CD4-positive, alpha-beta T cell treated with Interleukin-15 for 1 hour (primary cell): ENCODE results near the gene PRKCH.
"Not testable (repeated sequence)": the region's sequence is repeated elsewhere in the genome, so short reads cannot be mapped to it uniquely, and the experiment has no call there.

ENCODE experiments used
- DNase-seq: peaks from one replicate; pipeline ENCODE4 v3.0.0-alpha.2; 2020

PRKCH gene

GRCh38 chr14:61396694-61397093 is 75.3 kb downstream of the PRKCH start:
- no peak for DNase-seq

- DNase-seq = no peak
Observed at GRCh38 chr14:61397615-61398014, 76.2 kb downstream of the PRKCH start.

GRCh38 chr14:61398221-61398620 is 76.8 kb downstream of the PRKCH start:
- no peak for DNase-seq

GRCh38 chr14:61399365-61399764 is 78.0 kb downstream of the PRKCH start:
- no peak for DNase-seq

GRCh38 chr14:61401461-61401860 is 80.1 kb downstream of the PRKCH start:
- no peak for DNase-seq

GRCh38 chr14:61403411-61403810 is 82.0 kb downstream of the PRKCH start:
- DNase-seq = no peak

GRCh38 chr14:61404637-61405036 is 83.3 kb downstream of the PRKCH start:
- DNase-seq = no peak

- no peak for DNase-seq
Observed at GRCh38 chr14:61406198-61406597, 84.8 kb downstream of the PRKCH start.

GRCh38 chr14:61406675-61407074 is 85.3 kb downstream of the PRKCH start:
- no peak for DNase-seq

GRCh38 chr14:61408498-61408897 is 87.1 kb downstream of the PRKCH start:
- no peak for DNase-seq

GRCh38 chr14:61409782-61410181 is 88.4 kb downstream of the PRKCH start:
- DNase-seq = no peak

GRCh38 chr14:61415934-61416333 is 94.6 kb downstream of the PRKCH start:
- DNase-seq = not testable (repeated sequence)

- no peak for DNase-seq
Observed at GRCh38 chr14:61416591-61416990, 95.2 kb downstream of the PRKCH start.

- DNase-seq = no peak
Observed at GRCh38 chr14:61417141-61417540, 95.8 kb downstream of the PRKCH start.

GRCh38 chr14:61417883-61418455 is 96.6 kb downstream of the PRKCH start:
- DNase-seq = no peak

- no peak for DNase-seq
Observed at GRCh38 chr14:61418746-61419145, 97.4 kb downstream of the PRKCH start.

- no peak for DNase-seq
Observed at GRCh38 chr14:61419201-61419600, 97.8 kb downstream of the PRKCH start.

- DNase-seq = no peak
Observed at GRCh38 chr14:61420326-61420725, 98.9 kb downstream of the PRKCH start.

- DNase-seq = no peak
Observed at GRCh38 chr14:61421212-61421923, 100.0 kb downstream of the PRKCH start.

- no peak for DNase-seq
Observed at GRCh38 chr14:61426048-61426447, 104.7 kb downstream of the PRKCH start.

GRCh38 chr14:61428261-61428660 is 106.9 kb downstream of the PRKCH start:
- DNase-seq = no peak

- no peak for DNase-seq
Observed at GRCh38 chr14:61429316-61429715, 107.9 kb downstream of the PRKCH start.

GRCh38 chr14:61430066-61430757 is 108.8 kb downstream of the PRKCH start:
- no peak for DNase-seq

- DNase-seq = no peak
Observed at GRCh38 chr14:61433169-61433568, 111.8 kb downstream of the PRKCH start.
